Rectal smooth muscle tissue (tissue), 1 donor: Measurements from ENCODE around the gene OSBPL6.

Experiments used
- H3K27ac ChIP-seq: one replicate; pipeline ENCODE4 v1.7.0; 2013; ENCODE audit warnings: low read depth, low read length, inconsistent platforms
- H3K27me3 ChIP-seq: one replicate; pipeline ENCODE4 v1.7.0; 2013; ENCODE audit warnings: low read length; ENCODE audit not compliant: control insufficient read depth, insufficient read depth
- H3K36me3 ChIP-seq: one replicate; pipeline ENCODE4 v1.7.0; 2013; ENCODE audit warnings: low read length; ENCODE audit not compliant: control insufficient read depth, insufficient read depth
- H3K4me1 ChIP-seq: one replicate; pipeline ENCODE4 v1.7.0; 2013; ENCODE audit warnings: low read length; ENCODE audit not compliant: control insufficient read depth, insufficient read depth
- H3K4me3 ChIP-seq: one replicate; pipeline ENCODE4 v1.7.0; 2013; ENCODE audit warnings: low read length
- H3K9ac ChIP-seq: one replicate; pipeline ENCODE4 v1.7.0; 2013; ENCODE audit warnings: low read length

The OSBPL6 gene

GRCh38 chr2:178363252-178363651, 168.9 kb downstream of the OSBPL6 start:
- Histone ChIP-seq H3K9ac (no peak overlapping the region), H3K4me3 (no peak overlapping the region), H3K27ac (no peak overlapping the region), H3K36me3 (no peaks in the 10 kb centered on the region), H3K27me3 (no peaks in the 10 kb centered on the region), H3K4me1 (no peaks in the 10 kb centered on the region)

- no peak overlapping the region for H3K4me3 ChIP-seq
- H3K4me1 ChIP-seq, result no peaks in the 10 kb centered on the region
Observed at GRCh38 chr2:178365116-178365515, 170.8 kb downstream of the OSBPL6 start.

GRCh38 chr2:178366412-178366811, 172.1 kb downstream of the OSBPL6 start:
- Histone ChIP-seq H3K27ac (no peak overlapping the region), H3K9ac (no peak overlapping the region), H3K27me3 (no peaks in the 10 kb centered on the region), H3K36me3 (no peaks in the 10 kb centered on the region), H3K4me1 (no peaks in the 10 kb centered on the region), H3K4me3 (no peak overlapping the region)

More at GRCh38 chr2:178365116-178365515, 170.8 kb downstream of the OSBPL6 start:
- no peaks in the 10 kb centered on the region for H3K27me3 ChIP-seq
- H3K36me3 ChIP-seq, result no peaks in the 10 kb centered on the region
- no peak overlapping the region for H3K9ac ChIP-seq
- H3K27ac ChIP-seq, result no peak overlapping the region

DNA sequence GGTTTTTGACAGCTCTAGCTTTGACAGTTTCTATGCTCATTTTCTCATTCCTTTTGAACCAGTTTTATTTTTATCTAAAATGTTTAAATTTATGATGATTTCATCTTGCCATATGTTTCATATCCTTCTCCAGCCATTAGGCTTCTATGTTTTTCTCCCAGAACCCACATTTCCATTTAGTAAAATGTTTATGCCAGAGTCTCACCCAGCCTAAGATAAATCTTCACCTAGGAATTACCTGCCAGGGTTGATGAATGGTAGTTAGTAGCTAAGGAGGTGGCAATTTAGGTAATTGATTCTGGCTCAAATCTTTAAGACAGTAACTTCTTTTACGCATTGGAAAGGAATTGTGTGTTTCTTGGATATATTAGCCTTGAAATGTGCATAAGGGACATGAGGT, 173.0 kb downstream of the OSBPL6 start:
- no peak overlapping the region for H3K27ac ChIP-seq
- no peak overlapping the region for H3K4me3 ChIP-seq
- H3K4me1 ChIP-seq, result no peaks in the 10 kb centered on the region
- no peaks in the 10 kb centered on the region for H3K27me3 ChIP-seq
- no peaks in the 10 kb centered on the region for H3K36me3 ChIP-seq
- no peak overlapping the region for H3K9ac ChIP-seq

GRCh38 chr2:178374865-178375264, 180.6 kb downstream of the OSBPL6 start:
- H3K36me3 ChIP-seq, result no peaks in the 10 kb centered on the region

GRCh38 chr2:178377046-178377445, 182.7 kb downstream of the OSBPL6 start:
- H3K4me1 ChIP-seq, result no peaks in the 10 kb centered on the region
- no peak overlapping the region for H3K9ac ChIP-seq
- no peaks in the 10 kb centered on the region for H3K27me3 ChIP-seq
- no peaks in the 10 kb centered on the region for H3K36me3 ChIP-seq
- no peak overlapping the region for H3K4me3 ChIP-seq
- H3K27ac ChIP-seq, result no peak overlapping the region

More at GRCh38 chr2:178374865-178375264, 180.6 kb downstream of the OSBPL6 start:
- no peak overlapping the region for H3K27ac ChIP-seq
- no peak overlapping the region for H3K9ac ChIP-seq
- H3K4me3 ChIP-seq, result no peak overlapping the region
- H3K4me1 ChIP-seq, result no peaks in the 10 kb centered on the region
- H3K27me3 ChIP-seq, result no peaks in the 10 kb centered on the region

DNA sequence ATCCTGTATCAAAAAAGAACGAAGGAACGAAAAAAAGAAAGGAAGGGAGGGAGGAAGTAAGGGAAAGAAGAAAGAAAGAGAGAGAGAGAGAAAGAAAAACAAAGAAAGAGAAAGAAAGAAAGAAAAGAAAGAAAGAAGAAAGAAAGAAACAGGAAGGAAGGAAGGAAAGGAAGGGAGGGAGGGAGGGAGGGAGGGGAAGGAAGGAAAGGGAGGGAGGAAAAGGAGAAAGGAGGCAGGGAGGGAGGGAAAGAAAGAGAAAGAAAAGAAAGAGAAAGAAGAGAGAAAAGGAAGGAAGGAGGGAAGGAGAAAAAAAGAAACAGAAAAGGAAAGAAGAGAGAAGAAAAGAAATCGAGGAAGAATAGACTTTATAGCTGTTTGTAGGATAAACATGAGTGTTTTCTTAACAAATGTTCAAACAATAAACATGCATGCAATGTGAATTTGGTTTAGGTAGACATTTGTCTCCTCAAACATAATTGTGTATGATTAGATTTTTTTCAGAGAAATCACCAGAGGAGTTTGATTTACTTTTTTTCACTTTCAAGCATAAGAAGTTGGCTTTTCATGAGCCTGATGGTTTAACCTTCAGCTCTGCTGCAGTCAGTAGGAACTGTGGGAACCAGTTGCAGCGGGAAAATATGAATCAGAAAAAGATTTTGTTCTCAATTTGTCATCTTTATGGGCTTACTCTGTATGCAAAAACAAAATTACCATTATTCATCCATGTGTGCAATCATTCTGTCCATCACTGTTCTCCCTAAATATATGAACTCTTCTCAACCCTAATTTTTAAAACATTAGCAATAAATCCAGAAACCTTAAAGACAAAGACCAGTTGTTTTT, 185.1 kb downstream of the OSBPL6 start:
- Histone ChIP-seq H3K27ac (no peak overlapping the region), H3K4me3 (no peak overlapping the region), H3K36me3 (no peaks in the 10 kb centered on the region), H3K4me1 (no peaks in the 10 kb centered on the region), H3K9ac (no peak overlapping the region), H3K27me3 (no peaks in the 10 kb centered on the region)

DNA sequence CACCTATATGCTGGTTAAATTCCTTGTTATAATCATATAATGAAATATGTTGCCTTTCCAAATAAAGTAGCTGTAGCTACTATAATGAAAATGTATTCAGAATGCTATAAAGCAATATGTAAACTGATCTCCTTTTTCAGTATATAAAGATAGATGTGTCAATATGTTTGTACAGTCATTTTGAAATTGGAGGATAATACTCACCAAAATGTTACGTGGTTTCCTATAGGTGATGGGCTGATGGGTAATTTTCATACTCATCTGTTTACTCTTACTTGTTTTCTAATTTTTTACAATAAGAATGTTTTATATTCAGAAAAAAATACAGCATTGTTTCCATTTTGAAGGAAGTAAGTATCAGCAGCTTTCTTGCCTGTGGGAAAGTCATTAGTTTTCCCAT, 186.5 kb downstream of the OSBPL6 start:
- Histone ChIP-seq H3K36me3 (no peaks in the 10 kb centered on the region), H3K27ac (no peak overlapping the region), H3K4me3 (no peak overlapping the region), H3K4me1 (no peaks in the 10 kb centered on the region), H3K9ac (no peak overlapping the region), H3K27me3 (no peaks in the 10 kb centered on the region)

DNA sequence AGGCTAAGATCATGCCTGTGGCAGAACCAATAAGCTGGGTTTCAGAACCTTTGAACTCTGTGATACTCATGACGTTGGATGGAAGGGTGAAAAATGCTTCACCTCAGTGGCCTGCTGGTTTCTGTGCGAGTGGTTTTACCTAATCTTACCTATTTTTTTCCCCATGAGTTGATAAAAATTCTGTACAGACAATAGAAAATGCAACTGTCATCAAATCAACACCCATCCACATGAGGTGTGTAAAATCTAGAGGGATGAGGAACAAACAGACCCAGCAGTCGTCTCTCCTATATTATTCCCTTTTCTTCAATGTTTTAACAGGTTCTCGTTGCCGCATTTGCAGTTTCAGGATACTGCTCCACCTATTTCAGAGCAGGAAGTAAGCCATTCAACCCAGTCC, 189.4 kb downstream of the OSBPL6 start:
- Histone ChIP-seq H3K36me3 (no peaks in the 10 kb centered on the region), H3K27me3 (no peaks in the 10 kb centered on the region), H3K27ac (no peak overlapping the region), H3K4me3 (no peak overlapping the region), H3K9ac (no peak overlapping the region), H3K4me1 (no peaks in the 10 kb centered on the region)

- Histone ChIP-seq H3K4me3 (no peak overlapping the region), H3K9ac (no peak overlapping the region), H3K36me3 (no peaks in the 10 kb centered on the region), H3K27me3 (no peaks in the 10 kb centered on the region), H3K27ac (no peak overlapping the region), H3K4me1 (no peaks in the 10 kb centered on the region)
Observed at GRCh38 chr2:178385595-178386148, 191.4 kb downstream of the OSBPL6 start.

- Histone ChIP-seq H3K9ac (no peak overlapping the region), H3K27me3 (no peaks in the 10 kb centered on the region), H3K4me1 (no peaks in the 10 kb centered on the region), H3K27ac (no peak overlapping the region), H3K4me3 (no peak overlapping the region), H3K36me3 (no peaks in the 10 kb centered on the region)
Observed at GRCh38 chr2:178386986-178387597, 192.8 kb downstream of the OSBPL6 start.

- no peak overlapping the region for H3K4me3 ChIP-seq
- no peaks in the 10 kb centered on the region for H3K27me3 ChIP-seq
- no peak overlapping the region for H3K9ac ChIP-seq
- no peaks in the 10 kb centered on the region for H3K4me1 ChIP-seq
- no peaks in the 10 kb centered on the region for H3K36me3 ChIP-seq
- no peak overlapping the region for H3K27ac ChIP-seq
Observed at GRCh38 chr2:178388287-178388686, 194.0 kb downstream of the OSBPL6 start.
